Spleen (tissue), 7 donors: Measurements from ENCODE around the gene TTLL11.

Source experiments
- POLR2A ChIP-seq, 3 donors: fragments of 450-650 bp; IDR thresholded peaks; one replicate each; pipeline ENCODE4 v1.5.1; 2017; ENCODE audit warnings: antibody characterized with exemption in 3 of 3, mild to moderate bottlenecking in 1 of 3
- TF ChIP-seq, protein P1 (sequence below), 11 experiments: fragments of 200-600 bp in 7 of 11; fragments of 450-650 bp in 4 of 11; sonication (generic) in 4 of 11; IDR thresholded peaks in 8 of 11; conservative IDR thresholded peaks in 3 of 11; 1 replicate in 7 of 11; 2 replicates in 4 of 11; pipeline versions ENCODE4 v1.4.0 to v1.8.0; 2016 to 2021; ENCODE audit warnings: antibody characterized with exemption in 11 of 11, inconsistent platforms in 4 of 11, mild to moderate bottlenecking in 1 of 11
- donor health status: DM: no; HTN: no; CAD: no; lungs with moderate emphysema.
- donor health status: DM: no; HTN: no; CAD: no.
- donor health status: DM: no; HTN: no; CAD: no.

DNA sequence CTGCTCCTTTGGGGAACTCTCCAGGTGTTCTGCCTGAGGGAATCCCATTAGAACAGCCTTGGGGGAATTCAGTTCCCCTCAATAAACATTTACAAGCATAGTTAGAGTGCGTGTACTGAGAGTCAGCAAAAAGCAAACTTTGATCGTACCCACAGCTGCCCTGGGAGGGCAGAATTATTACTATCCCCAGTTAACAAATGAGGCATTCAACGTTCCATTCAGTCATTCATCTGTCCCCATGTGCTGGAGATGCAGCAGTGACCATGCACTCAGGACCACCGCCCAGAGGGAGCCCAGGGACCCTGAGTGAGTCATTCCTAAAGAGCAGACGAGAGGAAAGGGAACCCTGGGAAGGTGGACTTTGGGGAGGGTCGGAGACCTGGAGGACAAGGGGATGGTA lies 19.1 kb upstream of the TTLL11 start:
- TF ChIP-seq, protein P1, sequence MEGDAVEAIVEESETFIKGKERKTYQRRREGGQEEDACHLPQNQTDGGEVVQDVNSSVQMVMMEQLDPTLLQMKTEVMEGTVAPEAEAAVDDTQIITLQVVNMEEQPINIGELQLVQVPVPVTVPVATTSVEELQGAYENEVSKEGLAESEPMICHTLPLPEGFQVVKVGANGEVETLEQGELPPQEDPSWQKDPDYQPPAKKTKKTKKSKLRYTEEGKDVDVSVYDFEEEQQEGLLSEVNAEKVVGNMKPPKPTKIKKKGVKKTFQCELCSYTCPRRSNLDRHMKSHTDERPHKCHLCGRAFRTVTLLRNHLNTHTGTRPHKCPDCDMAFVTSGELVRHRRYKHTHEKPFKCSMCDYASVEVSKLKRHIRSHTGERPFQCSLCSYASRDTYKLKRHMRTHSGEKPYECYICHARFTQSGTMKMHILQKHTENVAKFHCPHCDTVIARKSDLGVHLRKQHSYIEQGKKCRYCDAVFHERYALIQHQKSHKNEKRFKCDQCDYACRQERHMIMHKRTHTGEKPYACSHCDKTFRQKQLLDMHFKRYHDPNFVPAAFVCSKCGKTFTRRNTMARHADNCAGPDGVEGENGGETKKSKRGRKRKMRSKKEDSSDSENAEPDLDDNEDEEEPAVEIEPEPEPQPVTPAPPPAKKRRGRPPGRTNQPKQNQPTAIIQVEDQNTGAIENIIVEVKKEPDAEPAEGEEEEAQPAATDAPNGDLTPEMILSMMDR (IDR thresholded peaks at IDR 0.05 in 8 of 11, conservative IDR thresholded peaks at IDR 0.05 in 3 of 11), result no peak
- no peak for TF ChIP-seq POLR2A (IDR thresholded peaks at IDR 0.05)
